Right renal pelvis (tissue), 4 donors: ENCODE data around the gene DIAPH3. TPM values are rescaled to one million over a fixed set of nuclear protein-coding genes. Genes with fewer than 3 reads are reported as not detected.

Experiments used
- DNase-seq, 4 donors: peaks; one replicate each; pipeline ENCODE4 v3.0.0-alpha.2; 2013; ENCODE audit warnings: low read depth in 4 of 4, low spot score in 3 of 4, missing footprints in 1 of 4
- polyA plus RNA-seq, 4 donors: library from polyadenylated mRNA; unstranded; fragments of 120-200 nt; gene quantifications; one replicate each; pipeline ENCODE4 v1.2.1, GENCODE V29; 2013; ENCODE audit not compliant: insufficient read length in 4 of 4

DIAPH3 gene
- polyA plus RNA-seq, 4 donors = 11.9 to 14.5 (median 12.7) TPM

GRCh38 chr13:60028021-60028420 is 135.7 kb downstream of the DIAPH3 start:
- no peak for DNase-seq

- no peak for DNase-seq
Observed at GRCh38 chr13:60026286-60026685, 137.4 kb downstream of the DIAPH3 start.

- DNase-seq = no peak
Observed at GRCh38 chr13:60020288-60020687, 143.4 kb downstream of the DIAPH3 start.

GRCh38 chr13:60019119-60019993 is 144.4 kb downstream of the DIAPH3 start:
- no peak for DNase-seq

- no peak for DNase-seq
Observed at GRCh38 chr13:60018536-60018935, 145.2 kb downstream of the DIAPH3 start.

- no peak for DNase-seq
Observed at GRCh38 chr13:60016229-60016628, 147.5 kb downstream of the DIAPH3 start.

GRCh38 chr13:60013166-60013565 is 150.6 kb downstream of the DIAPH3 start:
- no peak for DNase-seq

- DNase-seq = no peak
Observed at GRCh38 chr13:60012488-60012887, 151.2 kb downstream of the DIAPH3 start.

GRCh38 chr13:60009300-60010253 is 154.2 kb downstream of the DIAPH3 start:
- DNase-seq = no peak

GRCh38 chr13:60001889-60002288 is 161.8 kb downstream of the DIAPH3 start:
- no peak for DNase-seq

GRCh38 chr13:60000976-60001375 is 162.8 kb downstream of the DIAPH3 start:
- DNase-seq = no peak

GRCh38 chr13:60000081-60000480 is 163.6 kb downstream of the DIAPH3 start:
- no peak for DNase-seq

- no peak for DNase-seq
Observed at GRCh38 chr13:59997976-59998375, 165.8 kb downstream of the DIAPH3 start.

- DNase-seq = no peak
Observed at GRCh38 chr13:59996461-59996980, 167.2 kb downstream of the DIAPH3 start.

- DNase-seq = no peak
Observed at GRCh38 chr13:59991395-59991794, 172.3 kb downstream of the DIAPH3 start.

- no peak for DNase-seq
Observed at GRCh38 chr13:59982631-59983382, 180.9 kb downstream of the DIAPH3 start.

GRCh38 chr13:59979589-59979988 is 184.1 kb downstream of the DIAPH3 start:
- no peak for DNase-seq

- no peak for DNase-seq
Observed at GRCh38 chr13:59978862-59979261, 184.9 kb downstream of the DIAPH3 start.

- no peak for DNase-seq
Observed at GRCh38 chr13:59976856-59977255, 186.9 kb downstream of the DIAPH3 start.

- DNase-seq = no peak
Observed at GRCh38 chr13:59975807-59976435, 187.8 kb downstream of the DIAPH3 start.
